K562 (cell line): ENCODE data around the gene IPO7. TPM values are rescaled to one million over a fixed set of nuclear protein-coding genes. Genes with fewer than 3 reads are reported as not detected.
A peak's percentile ranks its signal among the peaks of the same experiment; 100 is the strongest.

Experiments
- ETS2 ChIP-seq: IDR thresholded peaks from 2 replicates; pipeline ENCODE4 v1.6.1; 2016; ENCODE audit warnings: borderline replicate concordance, missing genetic modification characterization, mild to moderate bottlenecking, moderate library complexity, missing compliant biosample characterization; ENCODE audit not compliant: poor library complexity, severe bottlenecking
- HINFP ChIP-seq: fragments of 450-650 bp; conservative IDR thresholded peaks from 2 replicates; pipeline ENCODE4 v1.6.1; 2016; ENCODE audit warnings: missing genetic modification characterization, low read depth, mild to moderate bottlenecking, control low read depth, missing compliant biosample characterization
- HLTF ChIP-seq: fragments of 450-650 bp; IDR thresholded peaks from 2 replicates; pipeline ENCODE4 v1.6.1; 2016
- MAFK ChIP-seq: IDR thresholded peaks from 2 replicates; pipeline ENCODE4 v1.6.1; 2011; ENCODE audit warnings: low read length, improper control_type of control experiment
- MITF ChIP-seq: IDR thresholded peaks from 2 replicates; pipeline ENCODE4 v1.6.1; 2014; ENCODE audit warnings: antibody characterized with exemption
- NFXL1 ChIP-seq: fragments of 450-650 bp; formaldehyde crosslinking; IDR thresholded peaks from 2 replicates; pipeline ENCODE4 v1.4.0; 2021; ENCODE audit warnings: mild to moderate bottlenecking
- PKNOX1 ChIP-seq: fragments of 450-650 bp; IDR thresholded peaks from 2 replicates; pipeline ENCODE4 v1.6.1; 2016
- REST ChIP-seq, 2 experiments: fragments of 450-650 bp; formaldehyde crosslinking in 1 of 2; IDR thresholded peaks; 2 replicates each; pipeline versions ENCODE4 v1.4.0 to v1.6.1; 2014 to 2020; ENCODE audit warnings: mild to moderate bottlenecking in 2 of 2, borderline replicate concordance in 1 of 2, low read depth in 1 of 2
- SUPT5H ChIP-seq: fragments of 450-650 bp; IDR thresholded peaks from 2 replicates; pipeline ENCODE4 v1.6.1; 2016
- TFE3 ChIP-seq: fragments of 450-650 bp; formaldehyde crosslinking; IDR thresholded peaks from 2 replicates; pipeline ENCODE4 v1.4.0; 2020; ENCODE audit warnings: mild to moderate bottlenecking, mixed read lengths
- TSC22D4 ChIP-seq: fragments of 450-650 bp; IDR thresholded peaks from 2 replicates; pipeline ENCODE4 v1.6.1; 2016; ENCODE audit warnings: missing genetic modification characterization, missing biosample characterization, control low read depth
- VEZF1 ChIP-seq: fragments of 200-800 bp; sonication (Bioruptor generic); IDR thresholded peaks from 2 replicates; pipeline ENCODE4 v1.6.1; 2017; ENCODE audit warnings: missing genetic modification characterization, missing compliant biosample characterization
- ZNF717 ChIP-seq: fragments of 250-450 bp; sonication (Bioruptor Pico); IDR thresholded peaks from 2 replicates; pipeline ENCODE4 v1.5.0; 2021
- polyA plus RNA-seq, 8 experiments: library from polyadenylated mRNA; depleted of rRNA in 4 of 8; stranded (reverse) in 5 of 8; unstranded in 3 of 8; fragments of >200 nt; fragmentation: Nextera tagmentation in 2 of 8; fragmentation: Illumina TruSeq in 1 of 8; extraction: Ambion mirVana in 2 of 8; extraction: Trizol in 1 of 8; gene quantifications; 2 replicates each; pipeline versions ENCODE4 v1.2.1 to v1.2.3, GENCODE V29; 2011 to 2014; ENCODE audit warnings: inconsistent platforms in 1 of 8, missing spikeins in 1 of 8
- total RNA-seq, 7 experiments: library from RNA; depleted of rRNA in 6 of 7; stranded (reverse); fragments of >200 nt in 6 of 7; fragmentation: Illumina TruSeq in 2 of 7; extraction: Trizol in 2 of 7; gene quantifications; 2 replicates each; pipeline versions ENCODE4 v1.2.1 to v1.2.3, GENCODE V29; 2011 to 2021; ENCODE audit warnings: low replicate concordance in 1 of 7

Gene IPO7
- total and polyA plus RNA-seq, 9 of the 15 experiments (the other 6 are each of a cell fraction or from before 2014, with no cell fraction given), result 23.6 to 138 (median 110) TPM

- TF ChIP-seq MAFK (peak; percentile 24; the same call in 1 of the 2 replicates), PKNOX1 (peak; percentile 78), HLTF (no peak), REST (IDR thresholded peaks at IDR 0.05; ENCODE audit: borderline replicate concordance) (no peak; the same call in 1 of the 2 replicates), REST (CRISPR knock-in tag; IDR thresholded peaks at IDR 0.05; ENCODE audit: low read depth) (no peak), ETS2 (tag) (no peak), HINFP (tag) (no peak), TSC22D4 (tag) (no peak), MITF (no peak), TFE3 (CRISPR knock-in tag) (no peak), VEZF1 (CRISPR knock-in tag) (no peak), SUPT5H (no peak), ZNF717 (CRISPR knock-in tag) (no peak), NFXL1 (CRISPR knock-in tag) (no peak)
Observed at GRCh38 chr11:9347100-9347499, 37.4 kb upstream of the IPO7 start (continued).
